ENCODE results near the gene NDUFA12.

NDUFA12 gene

DNA sequence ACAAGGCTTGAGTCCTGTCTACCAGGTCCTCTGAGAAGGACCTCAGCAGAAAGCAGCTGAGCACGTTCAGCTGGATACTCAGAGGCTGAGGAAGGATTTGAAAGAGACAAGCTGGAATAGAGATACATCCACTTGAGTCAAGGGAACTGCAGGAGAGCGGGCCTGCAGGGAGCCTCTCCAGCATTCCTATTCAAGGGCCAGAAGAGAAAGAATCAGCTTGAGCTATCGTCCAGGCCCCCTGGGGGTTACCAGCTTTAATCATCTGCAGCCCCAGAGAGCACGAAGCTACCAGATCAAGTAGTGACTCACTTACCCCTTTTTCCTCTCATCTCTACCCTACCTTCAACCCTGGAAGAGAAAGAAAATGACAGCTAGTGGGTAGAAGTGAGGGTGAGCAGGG, 80.9 kb downstream of the NDUFA12 start:
- in situ Hi-C loops (cut with MboI; ENCODE audit: low sequenced_read_pairs, unreplicated experiment), result no loop called here
- TF ChIP-seq, protein P1, sequence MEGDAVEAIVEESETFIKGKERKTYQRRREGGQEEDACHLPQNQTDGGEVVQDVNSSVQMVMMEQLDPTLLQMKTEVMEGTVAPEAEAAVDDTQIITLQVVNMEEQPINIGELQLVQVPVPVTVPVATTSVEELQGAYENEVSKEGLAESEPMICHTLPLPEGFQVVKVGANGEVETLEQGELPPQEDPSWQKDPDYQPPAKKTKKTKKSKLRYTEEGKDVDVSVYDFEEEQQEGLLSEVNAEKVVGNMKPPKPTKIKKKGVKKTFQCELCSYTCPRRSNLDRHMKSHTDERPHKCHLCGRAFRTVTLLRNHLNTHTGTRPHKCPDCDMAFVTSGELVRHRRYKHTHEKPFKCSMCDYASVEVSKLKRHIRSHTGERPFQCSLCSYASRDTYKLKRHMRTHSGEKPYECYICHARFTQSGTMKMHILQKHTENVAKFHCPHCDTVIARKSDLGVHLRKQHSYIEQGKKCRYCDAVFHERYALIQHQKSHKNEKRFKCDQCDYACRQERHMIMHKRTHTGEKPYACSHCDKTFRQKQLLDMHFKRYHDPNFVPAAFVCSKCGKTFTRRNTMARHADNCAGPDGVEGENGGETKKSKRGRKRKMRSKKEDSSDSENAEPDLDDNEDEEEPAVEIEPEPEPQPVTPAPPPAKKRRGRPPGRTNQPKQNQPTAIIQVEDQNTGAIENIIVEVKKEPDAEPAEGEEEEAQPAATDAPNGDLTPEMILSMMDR (IDR thresholded peaks at IDR 0.05; ENCODE audit: borderline replicate concordance, control extremely low read depth, extremely low read depth, insufficient read depth, missing control alignments), result no peak

More for the DNA sequence above, 80.9 kb downstream of the NDUFA12 start:
- no peak for DNase-seq (ENCODE audit: low spot score)

All from GM13976 (cell line).